SJSA1 (cell line): Measurements from ENCODE around the gene TTYH3. TPM values are rescaled to one million over a fixed set of nuclear protein-coding genes. Genes with fewer than 3 reads are reported as not detected.

Experiments
- DNase-seq, 2 experiments: peaks; one replicate each; pipeline ENCODE4 v3.0.0-alpha.2; 2015 to 2020; ENCODE audit warnings: low spot score in 2 of 2, low read depth in 1 of 2
- H3K27ac ChIP-seq: fragments of 250-450 bp; sonication (Bioruptor Pico); 2 replicates; pipeline ENCODE4 v1.5.1; 2020; ENCODE audit warnings: mild to moderate bottlenecking, moderate library complexity
- H3K27me3 ChIP-seq: fragments of 250-450 bp; sonication (Bioruptor Pico); replicated peaks from 2 replicates; pipeline ENCODE4 v1.5.1; 2020; ENCODE audit warnings: mild to moderate bottlenecking, moderate library complexity
- H3K36me3 ChIP-seq: fragments of 250-450 bp; sonication (Bioruptor Pico); 2 replicates; pipeline ENCODE4 v1.5.1; 2020; ENCODE audit warnings: mild to moderate bottlenecking
- H3K4me1 ChIP-seq: fragments of 250-450 bp; sonication (Bioruptor Pico); replicated peaks from 2 replicates; pipeline ENCODE4 v1.6.1; 2021; ENCODE audit warnings: mild to moderate bottlenecking
- H3K4me3 ChIP-seq: fragments of 250-450 bp; sonication (Bioruptor Pico); 2 replicates; pipeline ENCODE4 v1.5.1; 2020; ENCODE audit warnings: mild to moderate bottlenecking
- H3K9me3 ChIP-seq: fragments of 250-450 bp; sonication (Bioruptor Pico); replicated peaks from 2 replicates; pipeline ENCODE4 v1.5.1; 2020; ENCODE audit warnings: mild to moderate bottlenecking
- total RNA-seq: library from RNA; depleted of rRNA; stranded (reverse); fragments of >200 nt; shearing (Covaris generic); gene quantifications from 2 replicates; pipeline ENCODE4 v1.2.3, GENCODE V29; 2014

Gene TTYH3
- total RNA-seq, 1 experiment from 2014 or later = 24.3 TPM

DNA sequence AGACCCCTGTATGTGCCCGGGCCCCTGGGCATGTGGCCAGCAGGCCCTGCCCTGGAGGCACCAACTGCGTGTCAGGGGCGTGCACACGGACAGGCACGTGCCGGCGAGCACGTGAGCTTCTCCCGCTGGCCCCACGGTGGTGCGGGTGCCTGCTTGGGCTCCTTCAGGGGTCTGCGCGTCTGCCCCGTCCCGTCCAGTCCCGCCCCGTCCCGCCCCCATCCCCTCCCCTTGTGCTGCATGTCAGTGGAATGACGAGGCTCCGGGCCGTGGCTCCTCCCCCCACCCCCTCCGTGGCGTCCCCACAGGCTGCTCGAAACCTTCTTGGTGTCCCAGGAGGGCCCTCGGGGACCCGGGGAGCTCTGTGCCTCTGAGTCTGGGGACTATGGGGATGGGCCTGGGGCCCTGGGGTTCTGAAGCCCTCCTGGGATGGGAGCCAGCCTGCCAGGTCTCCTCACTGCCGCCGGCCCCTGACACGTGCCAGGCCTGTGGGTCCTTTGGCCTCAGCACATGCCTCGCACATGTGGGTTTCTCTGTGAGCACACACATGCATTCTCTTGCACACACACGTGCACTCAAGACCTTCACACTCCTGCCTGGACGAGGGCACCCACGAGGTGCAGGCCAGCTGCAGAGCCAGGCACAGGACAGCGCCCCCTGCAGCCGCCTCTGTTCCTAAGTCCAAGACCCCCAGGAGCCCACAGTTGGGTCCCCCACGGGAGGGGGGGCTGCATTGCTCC is 28.7 kb downstream of the TTYH3 start:
- Histone ChIP-seq H3K4me1 (peaks cover 6% of the 10 kb centered on the region), H3K9me3 (no peaks in the 10 kb centered on the region), H3K27ac (no peak overlapping the region), H3K27me3 (no peaks in the 10 kb centered on the region), H3K36me3 (peaks cover 71% of the 10 kb centered on the region), H3K4me3 (no peak overlapping the region)
- DNase-seq = no peak

DNA sequence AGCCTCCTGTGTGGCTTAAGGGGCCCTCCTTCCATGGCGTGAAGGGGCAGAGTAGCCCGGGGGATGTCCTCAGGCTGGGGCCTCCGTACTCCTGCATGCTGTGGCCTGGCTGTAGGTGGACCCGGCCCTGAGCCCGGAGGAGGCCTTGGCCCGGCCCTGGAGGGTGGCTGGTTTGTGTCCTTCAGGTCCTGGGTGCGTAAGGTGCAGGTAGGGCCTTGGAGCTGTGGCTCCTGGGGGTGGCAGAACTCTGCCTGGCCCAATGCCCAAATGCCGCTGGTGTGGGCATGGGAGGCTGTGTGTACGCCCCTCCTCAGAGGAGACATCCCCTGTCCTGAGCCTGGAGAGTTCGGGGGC is 29.3 kb downstream of the TTYH3 start:
- Histone ChIP-seq H3K27me3 (no peaks in the 10 kb centered on the region), H3K36me3 (peaks cover 65% of the 10 kb centered on the region), H3K4me1 (peaks cover 7% of the 10 kb centered on the region)

DNA sequence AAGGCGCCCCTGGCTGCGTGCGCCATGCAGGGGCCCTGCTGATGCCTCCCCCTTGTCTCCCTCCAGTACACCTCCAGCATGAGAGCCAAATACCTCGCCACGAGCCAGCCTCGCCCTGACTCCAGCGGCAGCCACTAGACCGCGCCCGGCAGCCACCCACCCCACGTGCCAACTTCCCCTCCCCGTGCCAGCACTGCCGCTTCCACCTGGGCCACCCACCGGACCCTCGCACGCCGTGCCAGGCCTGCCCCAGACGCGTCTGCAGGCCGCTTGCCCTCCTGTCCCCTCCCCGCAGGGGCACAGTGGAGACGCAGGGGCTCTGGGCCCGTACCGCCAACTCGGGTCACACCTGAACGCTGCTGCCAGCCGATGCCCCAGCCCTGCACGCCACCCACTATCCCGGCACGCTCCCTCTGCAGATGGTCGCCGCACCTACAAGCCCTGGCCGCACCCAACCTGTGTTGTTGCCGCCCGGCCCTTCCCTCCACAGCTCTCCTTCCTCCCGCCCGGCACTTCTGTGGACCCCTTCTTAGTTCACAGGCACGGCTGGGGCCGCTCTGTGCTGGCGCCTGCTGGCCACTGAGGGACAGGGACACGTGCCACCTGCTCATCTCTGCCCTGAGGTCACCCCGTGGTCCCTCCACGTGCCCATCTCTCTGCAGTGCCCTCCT is 30.0 kb downstream of the TTYH3 start:
- H3K27me3 ChIP-seq = no peaks in the 10 kb centered on the region
- H3K27ac ChIP-seq = no peak overlapping the region
- peaks cover 7% of the 10 kb centered on the region for H3K4me1 ChIP-seq
- DNase-seq = no peak
- H3K4me3 ChIP-seq = no peak overlapping the region
- no peaks in the 10 kb centered on the region for H3K9me3 ChIP-seq
- peaks cover 59% of the 10 kb centered on the region for H3K36me3 ChIP-seq

More for the DNA sequence above, 29.3 kb downstream of the TTYH3 start:
- DNase-seq = no peak
- H3K4me3 ChIP-seq = no peak overlapping the region
- H3K27ac ChIP-seq = no peak overlapping the region
- no peaks in the 10 kb centered on the region for H3K9me3 ChIP-seq

DNA sequence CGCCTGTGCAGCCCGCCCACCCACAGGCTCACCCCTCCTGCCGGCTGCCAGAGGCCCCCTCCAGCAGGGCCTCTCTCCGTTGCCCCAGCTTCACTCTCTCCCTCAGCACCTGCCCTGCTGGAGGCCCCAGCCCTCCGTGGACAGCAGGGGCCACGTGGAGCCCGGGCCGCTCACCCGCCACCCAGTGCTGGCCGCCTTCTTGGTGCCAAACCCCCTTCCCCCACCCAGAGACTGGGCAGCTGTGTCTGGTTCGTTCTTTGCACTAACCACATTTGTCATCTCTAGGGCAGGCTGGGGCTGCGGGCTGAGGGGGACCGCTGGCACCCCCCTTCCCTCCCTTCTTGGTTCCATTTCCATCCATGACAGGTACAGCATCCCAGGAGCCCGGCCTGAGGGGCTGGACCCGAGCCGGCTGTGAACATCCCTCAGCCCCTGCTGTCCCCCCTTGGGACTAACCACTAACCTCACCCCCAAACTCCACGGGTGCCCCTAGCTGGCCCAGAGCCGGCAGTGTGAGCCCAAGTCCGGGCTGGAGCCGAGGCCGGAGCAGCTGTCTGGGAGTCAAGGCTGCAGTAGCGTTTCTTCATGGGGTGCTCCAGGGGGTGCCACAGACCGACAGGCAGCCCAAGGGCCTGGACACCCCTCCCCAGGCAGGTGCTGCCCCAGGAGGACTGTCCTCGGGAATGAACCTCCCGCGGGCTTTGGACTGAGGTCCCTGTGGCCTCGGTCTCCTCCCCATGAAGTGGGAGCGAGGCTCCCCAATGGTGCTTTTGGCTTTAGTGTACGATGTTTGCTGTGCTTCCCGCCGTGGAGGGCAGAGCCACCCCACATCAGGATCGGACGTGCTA is 30.7 kb downstream of the TTYH3 start:
- no peak overlapping the region for H3K27ac ChIP-seq
- no peaks in the 10 kb centered on the region for H3K27me3 ChIP-seq
- H3K4me1 ChIP-seq = peaks cover 7% of the 10 kb centered on the region
- no peak overlapping the region for H3K4me3 ChIP-seq
- H3K36me3 ChIP-seq = peaks cover 51% of the 10 kb centered on the region
- H3K9me3 ChIP-seq = no peaks in the 10 kb centered on the region
- DNase-seq = no peak

DNA sequence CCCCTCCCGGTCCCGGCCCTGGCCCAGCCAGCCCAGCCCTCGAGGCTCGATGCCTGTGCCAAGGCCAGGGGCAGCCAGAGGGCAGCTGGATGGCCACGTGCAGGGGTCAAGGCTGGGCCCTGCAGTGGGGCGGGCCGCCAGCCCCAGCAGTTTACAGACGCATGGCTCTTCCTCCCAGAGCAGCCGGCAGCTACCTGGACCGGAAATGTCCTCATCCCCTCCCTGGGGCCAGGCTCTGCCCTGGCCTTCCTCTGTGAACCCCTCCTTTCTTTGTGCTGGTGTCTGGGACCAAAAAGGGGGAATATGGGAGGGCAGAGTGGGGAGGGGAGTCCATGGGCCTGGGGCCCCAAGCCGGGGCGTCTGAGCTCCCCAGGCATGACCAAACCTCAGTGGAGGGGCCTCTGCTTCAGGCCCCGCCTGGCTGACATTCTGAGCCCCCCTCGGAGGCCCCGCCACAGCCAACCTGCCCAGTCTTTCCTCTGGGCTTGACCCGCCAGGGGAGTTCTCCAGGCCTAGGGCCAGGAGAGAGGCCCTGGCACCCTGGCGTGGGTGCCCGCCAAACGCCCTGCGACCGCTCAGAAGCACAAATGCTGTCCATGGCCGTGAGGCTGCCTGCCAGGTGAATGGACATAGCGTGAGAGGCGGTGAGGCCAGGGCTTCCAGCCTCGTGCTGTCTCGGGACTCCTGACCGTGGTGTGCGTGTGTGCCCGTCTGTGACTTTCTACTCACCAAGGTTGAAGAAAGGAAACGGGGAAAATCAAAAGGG is 31.5 kb downstream of the TTYH3 start:
- H3K27ac ChIP-seq = no peak overlapping the region
- H3K4me3 ChIP-seq = no peak overlapping the region
- peaks cover 7% of the 10 kb centered on the region for H3K4me1 ChIP-seq
- H3K36me3 ChIP-seq = peaks cover 43% of the 10 kb centered on the region
- no peaks in the 10 kb centered on the region for H3K27me3 ChIP-seq
- DNase-seq = no peak
- H3K9me3 ChIP-seq = no peaks in the 10 kb centered on the region

DNA sequence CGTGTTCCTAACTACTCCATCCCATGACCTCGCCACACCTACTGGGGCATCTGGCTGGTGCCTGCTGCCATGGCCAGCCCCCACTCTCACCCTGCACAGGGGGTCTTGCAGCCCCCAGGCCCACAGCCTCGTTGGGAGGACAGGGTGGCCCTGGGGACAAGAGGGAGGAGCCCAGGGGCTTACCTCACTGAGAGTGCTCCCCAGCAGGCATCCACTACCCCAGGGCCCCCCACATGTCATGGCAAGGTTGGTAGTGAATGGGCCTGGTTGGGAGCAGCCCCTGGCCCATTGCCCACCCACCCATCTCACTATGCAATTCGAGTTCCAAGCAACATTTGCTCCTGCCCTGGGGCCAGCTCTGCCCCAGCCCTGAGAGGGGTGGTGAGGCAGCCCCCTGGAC is 32.2 kb downstream of the TTYH3 start:
- H3K4me3 ChIP-seq = no peak overlapping the region
- DNase-seq = no peak
- H3K27ac ChIP-seq = no peak overlapping the region
- H3K27me3 ChIP-seq = no peaks in the 10 kb centered on the region
- no peaks in the 10 kb centered on the region for H3K9me3 ChIP-seq
- peaks cover 36% of the 10 kb centered on the region for H3K36me3 ChIP-seq
- H3K4me1 ChIP-seq = peaks cover 7% of the 10 kb centered on the region

DNA sequence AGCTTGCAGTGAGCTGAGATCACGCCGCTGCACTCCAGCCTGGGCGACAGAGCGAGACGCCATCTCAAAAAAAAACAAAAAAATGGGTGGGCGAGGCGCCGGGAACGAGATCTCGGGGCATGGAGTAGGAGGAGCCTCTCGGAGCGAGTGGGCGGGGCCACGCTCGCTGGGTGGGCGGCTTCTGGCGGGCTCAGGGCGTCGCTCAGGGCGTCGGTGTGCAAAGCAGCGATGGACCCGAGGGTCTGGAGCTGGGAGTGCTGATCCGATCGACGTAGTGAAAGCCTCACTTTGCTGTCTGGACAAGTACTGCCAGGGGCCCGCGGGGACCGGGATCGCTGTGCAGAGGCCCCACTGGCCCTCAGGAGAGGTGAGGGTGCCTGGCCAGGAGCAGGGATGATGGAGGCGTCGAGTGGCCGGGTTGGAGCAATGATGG is 33.6 kb downstream of the TTYH3 start:
- no peak for DNase-seq
- Histone ChIP-seq H3K4me1 (peaks cover 7% of the 10 kb centered on the region), H3K27ac (no peak overlapping the region), H3K9me3 (no peaks in the 10 kb centered on the region), H3K36me3 (peaks cover 27% of the 10 kb centered on the region), H3K27me3 (no peaks in the 10 kb centered on the region), H3K4me3 (no peak overlapping the region)

DNA sequence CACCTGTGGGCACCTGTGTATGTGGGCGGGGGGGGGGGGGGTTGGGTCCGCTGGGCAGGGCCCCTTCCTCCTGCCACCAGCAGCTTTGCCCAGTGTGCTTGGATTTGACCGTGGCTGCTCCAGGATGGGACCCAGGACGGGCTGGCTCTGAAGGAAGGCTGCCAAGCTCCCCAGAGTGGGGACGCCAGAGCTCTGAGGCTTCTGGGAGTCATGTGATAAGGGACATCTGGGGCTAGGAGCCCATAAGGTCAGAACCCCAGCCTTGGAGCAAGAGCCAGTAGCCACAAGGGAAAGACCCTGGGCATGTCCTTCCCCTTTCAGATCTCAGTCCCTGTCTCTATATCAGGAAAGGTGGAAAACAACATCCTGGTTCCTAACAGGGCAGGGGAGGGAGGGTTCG is 34.4 kb downstream of the TTYH3 start:
- peaks cover 12% of the 10 kb centered on the region for H3K4me1 ChIP-seq
- H3K27me3 ChIP-seq = no peaks in the 10 kb centered on the region
- peaks cover 21% of the 10 kb centered on the region for H3K36me3 ChIP-seq
- no peak overlapping the region for H3K27ac ChIP-seq
- no peak for DNase-seq
- no peak overlapping the region for H3K4me3 ChIP-seq
- no peaks in the 10 kb centered on the region for H3K9me3 ChIP-seq

DNA sequence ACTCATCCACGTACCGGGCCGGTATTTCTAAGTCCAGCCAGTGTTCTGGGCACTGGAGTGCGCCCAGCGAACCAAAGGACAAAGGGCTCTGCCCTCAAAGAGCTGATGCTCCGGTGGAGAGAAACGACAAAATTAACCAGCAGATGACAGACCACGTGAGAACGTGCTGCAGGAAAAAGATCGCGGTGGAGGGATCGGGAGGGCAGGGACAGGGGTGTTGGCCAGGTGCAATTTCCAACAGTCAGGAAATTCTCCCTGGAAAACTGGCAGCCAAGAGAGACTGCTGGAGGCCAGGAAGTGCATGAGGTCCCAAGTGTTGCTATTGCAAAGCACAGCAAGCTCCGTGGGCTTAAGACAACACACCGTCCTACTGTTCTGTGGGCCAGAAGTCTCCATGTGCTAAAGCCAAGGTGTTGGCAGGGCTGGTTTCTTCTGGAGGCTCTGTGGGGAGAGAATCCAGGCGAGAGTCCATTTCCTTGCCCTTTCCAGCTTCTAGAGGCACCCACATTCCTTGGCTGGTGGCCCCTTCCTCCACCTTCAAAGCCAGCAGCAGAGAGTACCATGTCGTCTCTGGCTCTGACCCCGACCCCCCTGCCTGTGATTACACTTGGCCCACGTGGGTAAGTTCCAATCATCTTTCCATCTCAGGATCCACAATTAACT is 34.9 kb downstream of the TTYH3 start:
- no peak for DNase-seq
- no peaks in the 10 kb centered on the region for H3K9me3 ChIP-seq
- H3K27ac ChIP-seq = no peak overlapping the region
- H3K4me3 ChIP-seq = no peak overlapping the region
- no peaks in the 10 kb centered on the region for H3K27me3 ChIP-seq
- H3K4me1 ChIP-seq = peaks cover 12% of the 10 kb centered on the region
- H3K36me3 ChIP-seq = peaks cover 15% of the 10 kb centered on the region

DNA sequence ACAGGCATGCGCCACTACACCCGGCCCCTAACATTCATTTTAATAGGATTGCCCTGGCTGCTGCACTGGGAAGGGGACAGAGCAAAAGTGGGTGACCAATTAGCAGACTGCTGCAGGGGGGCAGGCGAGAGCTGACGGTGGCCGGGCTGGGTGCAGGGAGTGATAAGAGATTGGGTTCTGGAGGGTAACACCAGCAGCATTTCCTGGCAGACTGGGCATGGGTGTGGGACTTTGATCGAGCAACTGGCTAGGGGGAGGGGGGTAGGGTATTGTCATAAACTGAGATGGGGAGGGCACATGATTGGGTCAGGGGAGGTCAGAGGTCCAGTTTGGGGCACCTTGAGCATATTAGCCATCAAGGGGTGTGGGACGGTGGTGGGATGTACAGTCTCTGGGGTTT is 36.1 kb downstream of the TTYH3 start:
- H3K4me1 ChIP-seq = peaks cover 12% of the 10 kb centered on the region

DNA sequence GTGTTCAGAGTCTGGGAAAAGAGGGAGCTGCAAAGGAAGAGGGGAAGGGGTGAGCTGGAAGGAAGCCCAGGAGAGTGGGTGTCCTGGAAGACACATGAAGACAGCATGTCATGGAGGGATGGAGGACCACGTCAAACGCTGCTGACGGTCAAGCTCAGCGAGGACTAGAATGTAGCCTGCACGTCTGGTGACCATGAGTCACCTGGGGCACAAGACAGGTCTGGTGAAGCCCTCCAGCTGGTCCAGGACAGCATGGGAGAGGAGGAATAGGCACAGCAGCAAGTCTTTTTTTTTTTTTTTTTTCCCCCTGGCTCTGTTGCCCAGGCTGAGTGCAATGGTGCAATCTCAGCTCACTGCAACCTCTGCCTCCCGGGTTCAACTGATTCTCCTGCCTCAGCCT is 36.6 kb downstream of the TTYH3 start:
- Histone ChIP-seq H3K36me3 (peaks cover 5% of the 10 kb centered on the region), H3K27me3 (no peaks in the 10 kb centered on the region), H3K9me3 (no peaks in the 10 kb centered on the region), H3K27ac (no peak overlapping the region), H3K4me1 (peaks cover 12% of the 10 kb centered on the region), H3K4me3 (no peak overlapping the region)
- no peak for DNase-seq

More for the DNA sequence above, 36.1 kb downstream of the TTYH3 start:
- Histone ChIP-seq H3K27me3 (no peaks in the 10 kb centered on the region), H3K4me3 (no peak overlapping the region), H3K9me3 (no peaks in the 10 kb centered on the region), H3K36me3 (peaks cover 7% of the 10 kb centered on the region), H3K27ac (no peak overlapping the region)
- DNase-seq = no peak

DNA sequence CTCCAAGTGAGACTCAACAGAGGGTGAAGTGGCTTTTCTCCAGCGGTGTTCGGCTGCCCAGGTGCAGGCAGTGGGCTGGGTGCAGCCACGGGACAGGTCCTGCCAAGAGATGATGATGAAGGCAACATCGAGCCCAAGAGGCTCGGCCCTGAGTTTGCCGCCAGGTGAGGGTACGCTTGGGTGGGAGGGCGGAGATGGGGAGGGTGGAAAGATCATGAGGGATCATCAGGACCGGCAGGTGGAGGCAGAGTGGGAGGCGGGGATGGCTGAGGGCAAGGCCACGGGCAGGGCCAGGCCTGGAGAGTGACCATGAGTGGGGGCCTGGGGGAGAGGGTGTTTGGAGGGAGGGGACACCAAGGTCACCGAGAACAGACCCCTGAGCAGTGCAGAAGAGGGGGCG is 38.4 kb downstream of the TTYH3 start:
- no peaks in the 10 kb centered on the region for H3K27me3 ChIP-seq
- no peak overlapping the region for H3K4me3 ChIP-seq
- H3K27ac ChIP-seq = no peak overlapping the region
- no peaks in the 10 kb centered on the region for H3K36me3 ChIP-seq
- H3K4me1 ChIP-seq = peaks cover 9% of the 10 kb centered on the region
- 0 out of 2 replicates have a peak, but pooled peaks cover 1% of the 10 kb centered on the region for H3K9me3 ChIP-seq
- DNase-seq = no peak
